22Rv1 (cell line): Measurements from ENCODE around the gene HAUS7.

Source experiments
- CTCF ChIP-seq: fragments of 450-650 bp; IDR thresholded peaks from 2 replicates; pipeline ENCODE4 v1.5.1; 2017; ENCODE audit warnings: mild to moderate bottlenecking
- ZFX ChIP-seq: fragments of 450-650 bp; IDR thresholded peaks from 2 replicates; pipeline ENCODE4 v1.6.1; 2017; ENCODE audit warnings: antibody characterized with exemption, borderline replicate concordance

- TF ChIP-seq CTCF (no peak), ZFX (no peak)
These were observed 29.1 kb downstream of the HAUS7 start for GRCh38 chrX:153441296-153441695.
